Left lung (tissue), 10 donors: ENCODE data around the gene CDH4. TPM values are rescaled to one million over a fixed set of nuclear protein-coding genes. Genes with fewer than 3 reads are reported as not detected.

ENCODE experiments used
- ATAC-seq: fragments of 200-7000 bp; cut with Tn5 transposase; one replicate; pipeline ENCODE4 v1.9.1; 2020; ENCODE audit warnings: moderate library complexity
- DNase-seq, 4 donors: peaks; one replicate each; pipeline ENCODE4 v3.0.0-alpha.2; 2013 to 2020
- H3K27ac ChIP-seq, 2 donors: fragments of 200-600 bp; sonication (generic) in 1 of 2; one replicate each; pipeline versions ENCODE4 v1.5.0 to v1.8.0; 2020 to 2021
- H3K27me3 ChIP-seq, 2 donors: fragments of 200-600 bp; sonication (generic) in 1 of 2; one replicate each; pipeline versions ENCODE4 v1.5.0 to v1.8.0; 2020 to 2021
- H3K36me3 ChIP-seq, 2 donors: fragments of 200-600 bp; sonication (generic) in 1 of 2; one replicate each; pipeline versions ENCODE4 v1.5.0 to v1.8.0; 2020 to 2021
- H3K4me1 ChIP-seq, 2 donors: fragments of 200-600 bp; one replicate each; pipeline ENCODE4 v1.8.0; 2021
- H3K4me3 ChIP-seq, 2 donors: fragments of 200-600 bp; sonication (generic) in 1 of 2; one replicate each; pipeline versions ENCODE4 v1.5.0 to v1.8.0; 2020 to 2021; ENCODE audit warnings: mild to moderate bottlenecking in 1 of 2
- H3K9me3 ChIP-seq, 2 donors: fragments of 200-600 bp; sonication (generic) in 1 of 2; one replicate each; pipeline versions ENCODE4 v1.5.0 to v1.8.0; 2020 to 2021
- intact Hi-C, 2 donors: fragments of 100-400 bp; cut with DNase I; formaldehyde crosslinking; loops; one replicate each; pipeline versions ENCODE4 v1.11.2 to v1.14.2; 2022
- polyA plus RNA-seq, 6 donors: library from polyadenylated mRNA; unstranded; fragments of 120-200 nt; gene quantifications; one replicate each; pipeline ENCODE4 v1.2.1, GENCODE V29; 2013; ENCODE audit not compliant: insufficient read length in 6 of 6
- total RNA-seq, 2 donors: library from RNA; stranded (reverse); fragmentation: NEBNext Ultra II Directional; extraction: Animal tissue kit (Norgen Biotek cat#: 25700); gene quantifications; one replicate each; pipeline ENCODE4 v1.2.1, GENCODE V29; 2021
- TF ChIP-seq, protein P1 (sequence below), 2 donors: fragments of 200-600 bp; sonication (generic) in 1 of 2; IDR thresholded peaks; one replicate each; pipeline versions ENCODE4 v1.5.0 to v1.8.0; 2021; ENCODE audit warnings: antibody characterized with exemption in 2 of 2
- donor health status: DM: no; HTN: yes; CAD: no.
- donor health status: DM: no; HTN: no; CAD: no.

The CDH4 gene
- total and polyA plus RNA-seq, 8 donors: 0.24 to 10.8 (median 5.1) TPM

DNA sequence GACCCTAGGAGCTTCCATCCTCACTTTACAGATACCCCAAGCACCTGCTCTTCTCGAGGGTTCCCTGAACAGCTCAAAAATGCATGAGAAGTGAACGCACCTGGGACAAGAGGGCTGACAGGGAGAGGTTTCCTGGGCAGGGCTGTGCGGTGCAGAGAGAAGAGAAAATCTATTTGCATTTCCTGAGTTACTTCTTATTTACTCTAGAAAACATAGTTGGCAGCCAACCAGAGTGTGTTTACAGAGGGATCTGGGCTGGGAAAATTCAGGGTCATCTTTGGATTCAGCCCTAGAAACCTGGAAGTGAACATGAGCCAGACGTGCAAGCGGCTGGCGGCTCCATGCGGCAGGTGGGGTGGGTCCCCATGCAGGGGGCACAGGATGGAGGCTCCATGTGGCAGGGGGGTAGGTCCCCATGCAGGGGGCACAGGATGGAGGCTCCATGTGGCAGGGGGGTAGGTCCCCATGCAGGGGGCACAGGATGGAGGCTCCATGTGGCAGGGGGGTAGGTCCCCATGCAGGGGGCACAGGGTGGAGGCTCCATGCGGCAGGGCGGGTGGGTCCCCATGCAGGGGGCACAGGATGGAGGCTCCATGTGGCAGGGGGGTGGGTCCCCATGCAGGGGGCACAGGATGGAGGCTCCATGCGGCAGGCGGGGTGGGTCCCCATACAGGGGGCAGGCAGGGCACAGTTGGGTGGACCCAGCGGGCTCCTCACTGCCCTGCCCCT lies 471.6 kb downstream of the CDH4 start:
- intact Hi-C loops: no loop called here
- DNase-seq: peak in 1 of 4 donors; percentile 50
- no peak for ATAC-seq
- no peak overlapping the region for H3K27ac ChIP-seq
- no peaks in the 10 kb centered on the region for H3K4me1 ChIP-seq
- H3K9me3 ChIP-seq: peaks cover 0 to 2% of the 10 kb centered on the region in 2 donors
- no peak overlapping the region for H3K4me3 ChIP-seq
- H3K27me3 ChIP-seq: peaks cover 0 to 48% of the 10 kb centered on the region in 2 donors
- no peaks in the 10 kb centered on the region for H3K36me3 ChIP-seq
- TF ChIP-seq, protein P1, sequence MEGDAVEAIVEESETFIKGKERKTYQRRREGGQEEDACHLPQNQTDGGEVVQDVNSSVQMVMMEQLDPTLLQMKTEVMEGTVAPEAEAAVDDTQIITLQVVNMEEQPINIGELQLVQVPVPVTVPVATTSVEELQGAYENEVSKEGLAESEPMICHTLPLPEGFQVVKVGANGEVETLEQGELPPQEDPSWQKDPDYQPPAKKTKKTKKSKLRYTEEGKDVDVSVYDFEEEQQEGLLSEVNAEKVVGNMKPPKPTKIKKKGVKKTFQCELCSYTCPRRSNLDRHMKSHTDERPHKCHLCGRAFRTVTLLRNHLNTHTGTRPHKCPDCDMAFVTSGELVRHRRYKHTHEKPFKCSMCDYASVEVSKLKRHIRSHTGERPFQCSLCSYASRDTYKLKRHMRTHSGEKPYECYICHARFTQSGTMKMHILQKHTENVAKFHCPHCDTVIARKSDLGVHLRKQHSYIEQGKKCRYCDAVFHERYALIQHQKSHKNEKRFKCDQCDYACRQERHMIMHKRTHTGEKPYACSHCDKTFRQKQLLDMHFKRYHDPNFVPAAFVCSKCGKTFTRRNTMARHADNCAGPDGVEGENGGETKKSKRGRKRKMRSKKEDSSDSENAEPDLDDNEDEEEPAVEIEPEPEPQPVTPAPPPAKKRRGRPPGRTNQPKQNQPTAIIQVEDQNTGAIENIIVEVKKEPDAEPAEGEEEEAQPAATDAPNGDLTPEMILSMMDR (IDR thresholded peaks at IDR 0.05): no peak

DNA sequence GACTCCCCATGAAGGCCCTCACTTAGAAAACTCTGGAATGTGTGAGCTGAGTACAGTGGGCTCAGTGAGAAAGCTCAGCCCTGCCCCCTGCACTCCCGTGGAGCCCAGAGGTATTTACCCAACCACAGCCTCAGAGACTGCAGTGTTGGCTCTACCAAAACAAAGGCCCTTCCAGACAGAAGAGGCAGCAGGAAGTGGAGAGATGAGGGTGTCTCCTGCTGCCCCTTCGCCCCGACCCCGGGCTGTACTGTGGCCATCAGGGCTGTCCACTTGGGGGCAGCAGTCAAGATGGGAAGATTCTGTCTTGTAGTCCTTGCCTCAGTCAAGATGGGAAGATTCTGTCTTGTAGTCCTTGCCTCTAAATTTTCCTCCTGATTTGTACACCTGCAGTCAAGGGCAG lies 472.3 kb downstream of the CDH4 start:
- Histone ChIP-seq H3K9me3 (peaks cover 0 to 2% of the 10 kb centered on the region in 2 donors), H3K4me3 (no peak overlapping the region), H3K27ac (no peak overlapping the region), H3K27me3 (peaks cover 0 to 43% of the 10 kb centered on the region in 2 donors), H3K36me3 (no peaks in the 10 kb centered on the region), H3K4me1 (no peaks in the 10 kb centered on the region)
- DNase-seq: no peak
- ATAC-seq: no peak
- intact Hi-C loops: no loop called here
- TF ChIP-seq, protein P1 (IDR thresholded peaks at IDR 0.05): no peak

DNA sequence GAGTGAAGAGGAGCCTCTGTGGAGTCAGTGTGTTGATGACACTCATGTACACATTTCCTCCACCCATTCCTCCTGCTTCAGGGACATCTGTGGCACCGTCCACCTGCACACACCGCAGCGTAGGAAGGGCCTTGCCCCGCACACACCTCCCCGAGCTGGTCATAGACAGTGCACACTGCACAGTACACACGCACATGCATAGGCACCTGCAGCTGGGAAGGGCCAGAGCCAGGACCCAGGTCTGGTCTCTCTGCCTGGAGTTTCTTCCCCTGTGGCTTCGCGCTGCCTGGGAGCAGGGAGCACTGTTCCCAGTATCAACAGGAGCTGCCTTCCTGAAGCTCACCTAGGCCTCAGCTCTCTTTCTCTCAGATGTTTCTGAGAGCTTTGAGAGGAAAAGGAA lies 473.1 kb downstream of the CDH4 start:
- Histone ChIP-seq H3K27ac (no peak overlapping the region), H3K4me3 (no peak overlapping the region), H3K4me1 (no peaks in the 10 kb centered on the region), H3K9me3 (peaks cover 0 to 2% of the 10 kb centered on the region in 2 donors), H3K27me3 (peaks cover 0 to 35% of the 10 kb centered on the region in 2 donors), H3K36me3 (no peaks in the 10 kb centered on the region)
- DNase-seq (peak in 1 of 4 donors; percentile 49), ATAC-seq (no peak)
- TF ChIP-seq, protein P1 (IDR thresholded peaks at IDR 0.05): no peak
- intact Hi-C loops: no loop called here

DNA sequence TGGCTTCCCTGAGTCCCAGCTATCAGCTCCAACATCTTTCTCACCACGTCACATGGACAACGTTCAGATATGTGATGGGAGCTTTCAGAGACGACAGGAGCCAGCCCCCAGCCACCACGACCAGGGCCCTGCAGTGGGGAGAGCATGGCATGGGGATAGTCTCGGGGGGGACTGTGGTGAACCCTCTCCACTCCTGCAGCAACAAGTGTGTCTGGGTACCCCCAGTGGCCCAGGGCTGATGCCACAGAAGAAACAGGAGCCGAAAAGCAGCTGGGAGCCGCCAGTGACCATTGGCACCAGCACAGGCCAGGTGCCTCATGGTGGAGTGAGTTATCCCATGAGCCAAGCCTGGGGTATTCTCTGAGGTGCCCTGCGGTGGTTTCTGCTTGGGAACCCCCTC lies 473.9 kb downstream of the CDH4 start:
- peaks cover 0 to 2% of the 10 kb centered on the region in 2 donors for H3K9me3 ChIP-seq
- ATAC-seq (no peak), DNase-seq (peak in 1 of 4 donors; percentile 50)
- no peaks in the 10 kb centered on the region for H3K36me3 ChIP-seq
- no peaks in the 10 kb centered on the region for H3K4me1 ChIP-seq
- TF ChIP-seq, protein P1 (IDR thresholded peaks at IDR 0.05): no peak
- H3K27ac ChIP-seq: no peak overlapping the region
- intact Hi-C loops: no loop called here
- no peak overlapping the region for H3K4me3 ChIP-seq
- H3K27me3 ChIP-seq: peaks cover 0 to 37% of the 10 kb centered on the region in 2 donors

DNA sequence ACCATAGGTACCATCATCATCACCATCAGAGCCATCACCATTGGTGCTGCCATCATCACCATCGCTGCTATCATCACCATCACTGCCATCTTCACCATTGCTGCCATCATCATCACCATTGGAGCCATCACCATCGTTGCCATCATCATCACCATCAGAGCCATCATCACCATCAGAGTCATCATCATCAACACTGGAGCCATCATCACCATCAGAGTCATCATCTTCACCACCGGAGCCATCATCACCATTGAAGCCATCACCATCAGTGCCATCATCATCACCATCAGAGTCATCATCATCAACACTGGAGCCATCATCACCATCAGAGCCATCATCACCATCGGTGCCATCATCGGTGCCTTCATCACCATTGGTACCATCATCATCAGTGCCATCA lies 474.9 kb downstream of the CDH4 start:
- ATAC-seq: no peak
- TF ChIP-seq, protein P1 (IDR thresholded peaks at IDR 0.05): no peak

More for the DNA sequence above, 474.9 kb downstream of the CDH4 start:
- H3K9me3 ChIP-seq: peaks cover 0 to 4% of the 10 kb centered on the region in 2 donors
- intact Hi-C loops: no loop called here
- peaks cover 0 to 38% of the 10 kb centered on the region in 2 donors for H3K27me3 ChIP-seq
- H3K27ac ChIP-seq: no peak overlapping the region
- H3K4me3 ChIP-seq: no peak overlapping the region
- H3K4me1 ChIP-seq: no peaks in the 10 kb centered on the region
- no peaks in the 10 kb centered on the region for H3K36me3 ChIP-seq
- DNase-seq: no peak
